Stimulated activated CD8-positive, alpha-beta memory T cell treated with anti-CD3 and anti-CD28 coated beads, Interleukin-7, amount 100 ng/mL, for 48 hours (primary cell): ENCODE results near the gene HDAC8.

Experiments
- DNase-seq, 2 donors: peaks; one replicate each; pipeline ENCODE4 v3.0.0-alpha.2; 2020; ENCODE audit warnings: low read depth in 1 of 2; ENCODE audit errors: extremely low read depth in 1 of 2

Gene HDAC8

DNA sequence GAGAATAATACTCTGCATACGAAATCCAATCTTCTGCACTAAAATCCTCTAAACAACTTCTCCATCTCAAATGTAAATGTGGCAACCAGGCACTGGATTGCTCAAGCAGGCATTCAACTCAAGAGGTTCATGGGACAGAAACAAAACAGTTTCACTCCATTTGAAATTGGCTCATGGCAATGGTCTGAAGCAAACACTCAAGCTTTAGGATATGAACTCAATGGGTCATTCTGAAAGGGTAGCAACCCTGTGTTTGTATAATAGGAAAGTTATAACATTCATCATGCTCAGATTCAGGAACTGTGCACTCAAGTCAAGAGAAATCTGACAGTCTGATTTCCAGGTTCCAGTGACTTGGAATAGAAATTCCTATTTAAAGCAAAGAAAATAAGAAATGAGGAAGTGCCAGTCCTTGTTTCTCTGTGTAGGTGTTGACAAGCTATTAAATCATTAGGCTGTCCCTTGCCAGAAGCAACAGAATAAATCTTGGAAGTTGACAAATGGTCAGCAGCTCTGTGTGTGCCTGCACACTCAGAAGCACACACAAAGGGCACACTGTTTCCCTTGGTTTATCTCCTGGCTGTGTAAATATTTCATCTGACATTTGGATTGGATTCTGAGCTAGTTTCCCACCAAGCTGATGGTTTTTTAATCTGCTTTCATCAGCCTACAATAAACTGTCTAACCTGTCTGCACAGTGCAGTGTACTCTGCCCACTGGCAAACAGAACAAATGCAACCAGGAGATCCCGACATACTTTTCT, 191.0 kb downstream of the HDAC8 start:
- DNase-seq = no peak

DNA sequence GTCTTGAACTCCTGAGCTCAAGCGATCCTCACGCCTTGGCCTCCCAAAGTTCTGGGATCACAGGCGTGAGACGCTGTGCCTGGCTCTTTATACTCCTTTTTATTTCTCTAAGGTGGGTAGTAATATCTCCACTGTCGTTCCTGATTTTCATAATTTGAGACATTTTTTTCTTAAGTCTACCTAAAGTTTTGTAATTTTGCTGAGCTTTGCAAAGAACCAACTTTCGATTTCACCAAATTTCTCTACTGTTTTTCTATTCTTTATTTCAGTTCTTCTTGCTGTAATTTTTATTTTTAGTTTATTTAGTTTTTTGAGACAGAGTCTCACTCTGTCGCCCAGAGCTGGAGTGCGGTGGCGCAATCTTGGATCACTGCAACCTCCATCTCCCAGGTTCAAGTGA, 196.5 kb downstream of the HDAC8 start:
- no peak for DNase-seq

DNA sequence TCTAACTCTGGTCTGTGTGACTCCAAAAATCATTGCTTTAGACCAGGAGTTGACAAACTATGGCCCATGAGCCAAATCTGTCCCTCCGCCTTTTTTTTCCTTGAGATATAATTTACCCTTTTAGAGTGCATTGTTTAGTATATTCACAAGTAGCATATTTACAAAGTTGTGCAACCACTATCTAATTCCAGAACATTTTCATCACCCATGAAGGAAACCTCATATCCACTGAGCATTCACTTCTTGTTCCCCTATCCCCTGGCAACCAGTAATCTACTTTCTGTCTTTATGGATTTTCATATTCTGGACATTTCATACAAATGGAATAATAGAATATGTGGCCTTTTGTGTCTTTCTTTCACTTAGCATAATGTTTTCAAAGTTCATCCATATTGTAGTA, 199.5 kb downstream of the HDAC8 start:
- no peak for DNase-seq

DNA sequence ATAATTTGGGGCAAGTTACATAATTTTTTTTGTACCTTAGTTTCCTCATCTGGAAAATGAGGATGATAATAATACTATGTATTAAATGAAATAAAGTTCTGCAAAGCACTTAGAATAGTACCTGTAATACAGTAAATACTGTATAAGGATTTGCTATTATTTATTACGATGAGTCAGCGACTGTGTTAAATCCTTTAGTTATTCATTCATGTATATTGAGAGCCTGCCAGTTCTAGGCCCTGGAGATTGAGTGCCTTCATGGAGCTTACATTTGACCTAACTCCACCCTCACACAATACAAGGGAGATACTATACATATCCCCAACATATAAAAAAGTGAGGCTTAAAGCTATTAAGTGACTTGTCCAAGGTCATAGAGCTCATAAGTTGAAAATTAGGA, 199.9 kb downstream of the HDAC8 start:
- no peak for DNase-seq

DNA sequence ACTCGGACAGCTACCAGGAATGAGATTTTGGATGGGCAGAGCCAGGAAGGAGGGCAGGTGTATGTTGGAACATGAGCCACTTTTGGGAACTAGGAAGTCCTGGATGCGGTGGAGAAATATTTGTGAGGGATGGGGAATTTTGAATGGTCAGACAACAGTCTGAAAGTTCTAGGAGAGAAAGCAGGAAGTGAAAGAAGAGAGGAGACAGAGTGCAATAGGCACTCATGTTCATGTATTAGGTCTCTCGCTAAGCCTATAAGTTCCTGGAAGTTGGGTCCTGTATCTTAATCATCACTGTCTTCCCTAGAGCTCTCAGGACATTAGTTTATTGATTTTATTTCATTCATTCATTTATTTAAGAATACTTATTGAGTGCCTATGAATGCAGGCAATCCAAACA, 201.2 kb downstream of the HDAC8 start:
- DNase-seq = no peak

DNA sequence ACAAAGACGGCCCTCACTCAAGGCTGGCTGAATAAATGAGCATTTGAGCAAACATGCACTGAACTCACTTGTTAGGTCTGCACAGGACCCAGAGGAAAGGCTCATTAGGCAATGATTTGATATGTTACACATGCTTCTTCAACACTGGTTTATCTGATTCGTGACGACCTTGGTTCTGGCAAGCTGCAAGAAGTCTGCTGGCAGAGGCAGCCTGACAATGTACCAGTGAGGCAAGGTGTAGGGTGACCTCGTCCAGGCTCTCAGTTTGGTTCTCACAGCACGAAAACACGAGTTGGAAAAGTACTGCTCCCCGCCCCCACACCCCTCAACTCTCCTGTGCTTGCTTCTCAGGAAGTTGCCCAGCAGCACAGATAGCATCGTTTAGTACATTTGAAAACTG, 203.8 kb downstream of the HDAC8 start:
- DNase-seq = no peak

DNA sequence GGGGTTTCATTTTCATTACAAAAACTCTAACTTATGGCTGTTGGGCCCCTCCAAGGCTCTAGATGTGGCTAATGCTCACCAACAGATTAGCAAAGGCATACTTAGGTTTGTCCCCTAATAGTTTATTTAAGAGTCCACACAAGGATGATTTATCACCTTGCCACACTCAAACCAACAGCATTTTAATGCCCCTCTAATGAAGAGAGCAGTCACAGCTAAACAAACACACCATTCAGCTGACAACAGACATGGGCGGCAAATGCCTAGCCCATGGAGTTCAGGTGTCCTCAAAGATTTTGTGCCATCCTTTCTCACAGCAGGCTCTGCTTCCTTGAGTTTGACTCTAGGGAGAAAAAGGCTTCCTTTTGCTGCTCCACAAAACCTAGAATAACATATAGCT, 205.1 kb downstream of the HDAC8 start:
- no peak for DNase-seq

DNA sequence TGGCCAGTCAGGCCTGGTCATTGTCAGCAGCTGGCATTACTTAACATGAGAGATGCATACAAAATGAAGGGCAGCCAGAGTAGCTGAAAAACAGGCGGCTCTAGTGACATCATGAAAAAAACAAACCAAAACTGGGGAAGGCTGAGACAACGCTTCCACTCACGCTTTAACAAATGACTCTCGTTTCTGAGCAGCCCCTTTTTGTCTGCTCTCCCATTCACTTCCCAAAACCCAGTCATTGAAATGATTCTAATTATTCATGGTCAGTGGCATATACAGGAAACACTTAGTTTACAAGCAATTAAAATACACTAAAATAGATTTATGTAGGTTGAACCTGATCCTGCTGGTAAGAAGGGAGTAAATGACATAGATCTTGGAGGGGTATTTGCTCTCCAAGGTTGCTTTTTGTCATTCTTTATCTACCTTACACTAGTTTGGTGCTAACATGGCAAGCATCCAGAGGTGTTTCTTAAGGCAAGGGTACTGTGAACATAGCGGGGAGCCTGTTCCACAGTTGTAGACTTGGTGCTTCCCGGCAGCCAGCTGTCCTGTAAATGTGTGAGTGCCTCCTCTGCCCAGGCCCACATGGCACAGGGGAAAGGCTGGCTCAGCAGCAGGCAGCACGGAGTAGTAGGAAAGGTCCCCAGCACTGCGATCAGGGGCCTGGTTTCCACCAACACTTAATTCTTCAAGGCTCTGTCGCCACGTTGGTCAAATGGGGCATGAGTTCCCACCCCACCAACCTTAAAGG, 205.8 kb downstream of the HDAC8 start:
- DNase-seq = no peak

DNA sequence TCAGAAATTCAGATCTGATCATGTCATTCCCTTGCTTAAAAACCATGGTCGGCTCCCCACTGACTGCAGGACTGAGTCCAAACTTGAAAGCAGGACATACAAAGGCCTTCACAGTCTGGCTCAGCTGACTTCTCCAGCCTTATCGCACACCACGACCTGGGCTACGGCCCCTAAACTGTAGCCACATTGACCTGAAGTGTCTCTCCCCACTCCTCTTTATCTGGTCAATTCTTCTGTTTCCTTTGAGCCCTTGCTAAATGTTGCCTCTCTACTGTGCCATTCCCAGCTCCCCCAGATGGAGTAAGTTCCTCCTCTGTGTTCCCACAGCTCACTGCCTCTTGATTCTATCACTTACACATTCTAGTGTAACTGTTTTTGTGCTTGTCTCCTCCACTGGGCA, 206.5 kb downstream of the HDAC8 start:
- no peak for DNase-seq

DNA sequence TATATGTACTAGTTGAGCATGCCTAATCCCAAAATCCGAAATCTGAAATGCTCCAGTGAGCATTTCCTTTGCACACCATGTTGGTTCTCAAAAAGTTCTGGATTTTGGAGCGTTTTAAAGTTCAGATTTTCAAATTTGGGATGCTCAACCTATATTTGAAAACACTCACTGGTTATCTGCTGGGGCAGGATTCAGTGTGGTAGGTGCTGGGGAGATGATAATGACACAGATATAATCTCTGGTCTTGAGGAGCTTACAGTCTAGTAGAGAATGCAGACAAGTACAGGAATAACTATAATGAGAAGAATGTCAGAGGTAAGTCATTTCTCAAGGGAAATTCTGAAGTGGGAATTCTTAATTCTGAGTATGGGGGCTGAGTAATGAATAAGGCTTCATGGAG, 207.5 kb downstream of the HDAC8 start:
- no peak for DNase-seq

DNA sequence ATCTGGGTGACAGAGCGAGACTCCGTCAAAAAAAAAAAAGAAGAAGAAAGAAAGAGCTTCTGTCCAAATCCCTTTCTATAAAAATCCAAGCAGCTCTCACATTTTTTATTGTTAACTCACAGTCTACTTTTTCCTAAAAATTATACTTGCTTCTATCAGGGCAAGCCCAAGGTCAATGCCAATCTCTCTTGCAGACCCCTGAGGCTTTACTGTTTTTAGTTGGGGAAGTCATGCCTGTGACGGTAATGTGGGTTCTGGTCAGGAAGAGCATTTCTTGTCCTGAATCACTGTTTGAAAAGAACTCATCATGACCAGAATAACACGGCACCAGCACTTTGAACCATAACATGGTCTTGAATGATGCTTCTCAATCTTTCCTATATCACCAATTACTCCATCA, 212.3 kb downstream of the HDAC8 start:
- no peak for DNase-seq

DNA sequence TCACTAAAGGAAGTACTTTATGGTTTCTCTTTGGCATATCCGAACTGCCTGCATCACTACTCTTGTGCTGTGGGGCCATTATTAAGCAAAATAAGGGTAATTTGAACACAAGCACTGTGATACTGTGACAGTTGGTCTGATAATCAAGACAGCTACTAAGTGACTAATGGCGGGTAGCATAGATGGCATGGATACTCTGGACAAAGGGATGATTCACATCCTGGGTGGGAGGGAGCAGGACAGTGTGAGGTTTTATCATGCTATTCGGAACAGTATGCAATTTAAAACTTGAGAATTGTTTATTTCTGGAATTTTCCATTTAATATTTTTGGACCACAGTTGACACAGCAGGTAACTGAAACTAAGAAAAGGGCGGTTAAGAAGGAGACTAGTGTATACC, 214.3 kb downstream of the HDAC8 start:
- DNase-seq = no peak

DNA sequence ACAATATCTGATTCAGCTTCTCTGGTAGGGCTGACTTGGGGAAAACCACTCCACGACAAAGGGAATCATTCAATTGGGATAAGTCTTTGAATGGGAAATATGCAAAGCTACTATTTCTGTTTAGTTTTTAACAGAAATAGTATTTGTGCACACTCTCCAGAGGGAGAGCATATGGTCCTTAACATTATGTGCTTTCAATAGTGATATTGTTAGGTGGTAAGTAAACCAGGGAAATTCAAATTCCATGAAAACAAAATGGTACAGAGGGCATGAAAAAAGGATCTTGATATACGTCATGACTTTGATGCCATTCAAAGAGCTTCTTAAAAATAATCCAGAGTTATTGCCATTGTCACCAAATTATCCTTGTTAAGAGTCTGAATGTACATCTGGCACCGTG, 219.9 kb downstream of the HDAC8 start:
- DNase-seq = no peak

DNA sequence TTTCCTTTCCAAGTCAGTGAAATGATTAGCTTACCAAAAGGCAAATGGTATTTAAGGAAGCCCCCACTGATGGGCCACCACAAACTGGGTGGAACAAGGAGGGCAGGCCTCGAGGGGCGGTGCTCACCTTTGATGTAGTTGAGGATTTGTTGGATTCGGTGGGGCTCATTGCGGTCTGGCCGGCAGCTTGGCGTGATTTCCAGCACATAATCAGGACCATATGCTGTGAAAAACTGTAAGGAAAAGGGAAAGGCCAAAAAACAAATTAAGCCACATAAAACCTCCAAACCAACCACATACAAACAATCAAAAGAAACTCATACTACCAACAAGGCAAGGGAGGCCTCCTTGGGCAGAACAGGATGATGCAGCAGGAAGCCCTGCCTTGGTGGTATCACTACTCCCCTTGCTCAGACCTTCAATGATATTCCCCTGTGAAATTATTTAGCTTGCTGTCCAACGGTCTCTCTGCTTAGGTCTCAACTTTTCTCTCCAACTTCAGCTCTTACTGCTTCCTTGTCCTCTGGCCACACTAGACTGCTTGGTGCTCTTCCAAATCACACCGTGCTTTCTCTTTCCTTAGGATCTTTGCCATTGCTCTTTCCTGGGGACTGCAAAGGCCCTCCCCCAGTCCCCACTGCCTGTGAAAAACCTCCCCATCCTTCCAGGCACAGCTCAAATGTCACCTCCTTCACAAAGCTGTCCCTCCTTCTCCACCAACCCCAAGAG, 220.9 kb downstream of the HDAC8 start:
- no peak for DNase-seq

DNA sequence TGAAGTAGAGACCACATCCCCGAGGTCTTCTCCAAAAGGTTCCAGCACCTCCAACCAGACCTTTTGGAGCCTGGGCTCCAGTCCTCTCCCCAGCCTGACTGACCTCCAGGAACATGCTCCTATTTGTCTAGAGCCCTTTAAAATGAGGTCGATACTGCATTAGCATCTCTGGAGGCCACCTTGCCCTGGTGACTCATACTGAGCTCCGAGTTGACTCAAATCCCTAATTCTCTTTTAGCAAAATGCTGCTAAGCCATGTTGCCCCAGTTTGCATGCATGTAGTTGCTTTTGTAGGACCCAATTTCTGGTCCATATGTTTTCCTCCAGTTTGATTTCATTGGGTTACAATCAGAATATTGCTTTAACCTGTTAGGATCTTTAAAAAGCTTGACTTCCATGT, 223.5 kb downstream of the HDAC8 start:
- peak in 1 of 2 donors; percentile 6 for DNase-seq

DNA sequence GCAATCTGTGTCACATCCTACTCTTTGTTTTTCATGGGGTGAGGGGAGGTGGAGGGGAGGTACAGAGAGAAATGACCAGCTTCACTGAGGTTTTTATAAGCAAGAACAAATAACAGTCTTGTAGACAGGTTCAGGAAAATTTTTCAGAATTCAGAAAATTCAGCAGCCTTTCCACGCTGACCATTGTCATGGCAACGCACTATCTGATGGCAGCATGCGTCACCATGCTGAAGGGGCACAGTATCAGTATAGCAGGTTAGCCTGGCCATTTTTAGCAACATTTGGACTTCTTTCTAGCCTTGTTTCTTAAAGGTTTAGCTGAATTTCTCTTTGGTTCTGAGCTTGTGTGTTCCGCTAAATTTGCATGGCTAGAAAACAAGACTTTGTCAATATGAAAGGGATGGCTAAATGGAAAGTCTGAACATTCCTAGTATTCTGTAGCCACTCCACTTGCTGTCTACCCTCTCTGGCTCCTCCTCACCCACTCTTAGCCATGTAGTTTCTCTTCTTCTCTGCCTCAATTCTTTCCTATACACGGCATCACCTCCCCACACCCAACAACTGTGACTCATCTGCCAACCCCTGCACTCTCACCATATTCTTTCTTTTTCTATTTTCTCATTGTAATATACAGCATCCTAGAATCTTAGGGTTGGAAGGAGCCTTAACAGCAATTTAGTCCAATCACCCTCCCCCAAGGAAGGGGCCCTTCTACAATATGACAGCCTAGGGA, 224.2 kb downstream of the HDAC8 start:
- peak in 1 of 2 donors; percentile 22 for DNase-seq

DNA sequence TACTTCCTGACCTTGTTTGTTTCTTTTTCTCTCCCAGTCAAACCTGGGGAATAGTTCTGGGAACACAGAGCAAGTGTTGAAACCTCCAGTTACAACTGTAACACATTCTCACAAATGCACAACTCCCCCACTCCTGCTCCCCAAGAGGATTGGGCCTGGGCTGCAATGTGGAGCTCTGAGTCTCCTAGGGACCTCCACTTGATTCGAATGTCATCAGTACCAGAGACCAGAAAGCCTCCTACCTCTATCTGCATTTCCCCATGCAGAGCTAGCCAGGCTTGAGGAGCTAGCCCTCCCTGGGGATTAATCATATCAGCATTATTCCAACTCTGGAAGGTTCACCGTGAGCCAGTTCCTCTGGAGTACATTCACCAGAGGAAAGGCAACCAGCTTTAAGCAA, 225.3 kb downstream of the HDAC8 start:
- DNase-seq = no peak

DNA sequence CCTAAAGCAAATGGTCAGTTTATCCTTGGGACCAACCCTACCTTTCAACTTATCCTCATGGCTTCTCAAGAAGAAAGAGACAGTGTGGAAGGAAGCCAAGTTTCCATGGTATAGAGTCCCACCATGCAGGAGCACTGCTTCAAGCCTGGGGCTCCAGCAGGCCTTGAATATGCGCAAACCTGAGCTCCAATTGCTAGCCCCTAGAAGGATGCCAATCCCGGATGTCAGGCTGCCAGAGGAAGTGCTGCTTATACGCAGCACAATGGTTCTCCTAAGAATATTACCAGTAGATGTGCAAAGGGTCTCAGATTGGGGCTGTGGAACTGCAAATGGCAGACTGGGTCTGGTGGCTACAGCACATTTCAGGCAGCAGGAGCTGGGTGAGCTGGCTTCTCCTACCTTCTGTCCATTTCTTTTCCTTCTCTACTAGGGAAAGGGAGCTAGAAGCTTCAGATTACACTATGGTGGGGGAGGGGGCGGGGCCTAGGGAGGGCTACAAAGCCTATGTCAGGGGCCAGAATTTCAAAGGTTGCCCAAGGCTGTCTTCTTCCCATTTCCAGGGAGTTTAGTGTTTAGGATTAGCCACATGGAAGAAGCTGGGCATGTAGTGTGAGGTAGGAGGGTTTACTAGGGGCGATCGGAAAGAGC, 226.2 kb downstream of the HDAC8 start:
- DNase-seq = no peak

DNA sequence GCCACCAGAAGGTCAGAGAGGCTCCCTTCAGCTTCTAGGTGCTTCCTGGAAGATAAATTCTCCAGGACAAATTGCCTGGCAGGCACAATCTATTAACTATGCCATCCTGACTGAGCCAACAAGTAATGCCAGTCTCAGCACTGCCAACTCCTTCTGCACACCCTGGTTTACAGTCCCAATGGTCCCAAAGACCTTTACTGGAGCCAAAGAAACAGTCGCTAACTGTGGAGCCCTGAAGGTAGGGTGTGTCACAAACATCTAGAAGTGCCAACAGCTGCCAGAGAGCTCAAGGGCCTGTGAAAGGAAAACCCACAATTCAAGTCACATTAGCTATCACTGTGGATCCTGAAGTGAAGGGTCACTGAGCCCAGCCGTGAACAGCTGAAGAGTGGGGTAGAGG, 232.0 kb downstream of the HDAC8 start:
- DNase-seq = no peak

DNA sequence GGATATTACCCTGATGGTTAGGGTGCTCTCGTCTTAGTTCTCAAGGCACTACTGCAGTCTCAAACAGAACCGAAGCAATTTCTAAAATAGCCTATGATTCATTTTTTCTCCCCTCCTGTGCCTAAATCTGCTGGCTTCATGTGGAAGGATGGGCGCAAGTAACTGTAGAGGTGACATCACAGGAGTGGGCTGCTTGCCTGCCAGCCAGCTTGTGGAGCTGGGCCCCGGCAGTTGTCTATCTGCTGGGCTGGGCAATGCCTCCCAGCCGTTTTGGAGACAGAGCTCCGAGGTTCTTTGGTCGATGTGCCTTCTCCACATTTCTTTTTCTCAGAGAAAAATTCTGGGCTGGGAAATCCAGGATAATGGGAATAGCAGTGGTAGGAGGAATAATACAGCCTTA, 232.6 kb downstream of the HDAC8 start:
- no peak for DNase-seq

DNA sequence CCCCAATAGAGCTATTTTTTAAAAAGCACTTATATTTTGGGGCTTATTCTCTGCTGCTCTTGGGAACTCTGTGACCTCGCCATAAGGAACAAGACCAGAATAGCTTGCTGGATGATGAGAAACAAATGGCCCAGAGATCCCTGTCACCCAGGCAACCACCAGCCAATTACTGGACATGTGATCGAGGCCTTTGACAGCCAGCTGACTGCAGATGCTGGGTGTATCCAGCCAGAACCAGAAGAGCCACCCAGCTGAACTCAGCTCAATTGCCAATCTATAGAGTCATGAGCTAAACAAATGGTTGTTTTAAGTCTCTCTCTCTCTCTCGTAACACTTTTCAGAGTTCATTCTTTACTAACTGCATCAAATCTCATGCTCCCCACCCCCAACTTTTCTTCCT, 242.5 kb downstream of the HDAC8 start:
- DNase-seq = no peak
